ENCODE results near the gene CHST8.

Gene CHST8

DNA sequence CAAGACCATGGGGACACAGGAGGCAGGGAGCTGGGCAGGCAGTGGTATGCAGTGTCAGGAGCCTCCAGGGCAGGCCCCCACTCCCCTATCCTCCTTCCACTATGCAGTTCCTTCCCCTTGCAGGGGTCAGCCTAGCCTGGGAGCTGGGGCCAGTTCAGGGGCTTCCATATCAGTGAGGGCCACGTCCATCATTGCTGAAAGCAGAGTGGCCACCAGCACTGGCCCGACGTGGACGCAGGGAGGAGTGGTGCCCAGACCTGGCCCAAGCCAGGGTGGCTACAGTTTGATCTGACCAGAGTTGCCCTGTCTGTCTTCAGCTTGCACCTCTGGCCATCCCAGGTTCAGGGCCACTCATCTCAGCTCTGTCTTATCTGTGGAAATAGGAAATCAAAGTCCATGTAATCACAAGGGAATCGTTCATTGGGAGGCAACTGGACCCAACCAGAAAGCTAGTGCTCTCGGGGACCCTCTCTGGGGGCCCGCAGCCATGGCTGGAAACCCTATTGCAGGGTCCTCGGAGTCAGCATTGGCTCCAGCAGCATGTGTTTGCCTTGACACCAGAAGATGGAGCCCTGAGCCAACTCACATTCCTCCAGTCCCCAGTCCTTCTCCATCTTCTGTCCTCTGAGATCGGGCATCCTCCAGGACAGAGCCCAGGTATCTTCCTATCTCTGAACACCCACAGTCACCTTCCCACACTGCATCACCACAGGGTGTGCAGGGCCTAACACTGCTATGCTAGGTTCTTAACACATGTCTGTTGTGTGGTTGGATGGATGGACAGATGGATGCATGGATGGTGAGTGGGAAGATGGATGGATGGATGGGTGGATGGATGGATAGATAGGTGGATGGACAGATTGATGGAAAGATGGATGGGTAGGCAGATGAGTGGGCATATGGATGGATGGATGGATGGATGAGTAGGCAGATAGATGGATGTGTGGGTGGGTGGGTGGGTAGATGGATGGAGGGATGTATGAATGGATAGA is 99.2 kb downstream of the CHST8 start:
- no peak for DNase-seq

DNA sequence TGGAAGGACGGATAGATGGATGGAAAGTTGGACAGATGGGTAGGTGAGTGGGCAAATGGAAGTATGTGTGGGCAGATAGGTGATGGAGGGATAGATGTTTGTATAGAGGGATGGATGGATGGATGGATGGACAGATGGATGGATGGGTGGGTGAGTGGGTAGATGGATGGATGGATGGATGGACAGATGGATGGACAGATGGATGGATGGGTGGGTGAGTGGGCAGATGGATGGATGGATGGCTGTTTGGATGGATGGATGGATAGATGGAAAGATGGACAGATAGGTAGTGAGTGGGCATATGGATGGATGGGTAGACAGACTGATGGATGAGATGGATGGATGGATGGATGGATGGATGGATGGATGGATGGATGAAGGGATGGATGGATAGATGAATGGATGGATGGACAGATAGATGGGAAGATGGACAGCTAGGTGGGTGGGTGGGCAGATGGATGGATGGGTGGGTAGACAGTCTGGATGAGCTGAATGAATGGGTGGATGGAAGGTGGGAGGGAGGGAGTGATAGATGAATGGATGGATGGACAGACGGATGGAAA is 100.1 kb downstream of the CHST8 start:
- DNase-seq: no peak

DNA sequence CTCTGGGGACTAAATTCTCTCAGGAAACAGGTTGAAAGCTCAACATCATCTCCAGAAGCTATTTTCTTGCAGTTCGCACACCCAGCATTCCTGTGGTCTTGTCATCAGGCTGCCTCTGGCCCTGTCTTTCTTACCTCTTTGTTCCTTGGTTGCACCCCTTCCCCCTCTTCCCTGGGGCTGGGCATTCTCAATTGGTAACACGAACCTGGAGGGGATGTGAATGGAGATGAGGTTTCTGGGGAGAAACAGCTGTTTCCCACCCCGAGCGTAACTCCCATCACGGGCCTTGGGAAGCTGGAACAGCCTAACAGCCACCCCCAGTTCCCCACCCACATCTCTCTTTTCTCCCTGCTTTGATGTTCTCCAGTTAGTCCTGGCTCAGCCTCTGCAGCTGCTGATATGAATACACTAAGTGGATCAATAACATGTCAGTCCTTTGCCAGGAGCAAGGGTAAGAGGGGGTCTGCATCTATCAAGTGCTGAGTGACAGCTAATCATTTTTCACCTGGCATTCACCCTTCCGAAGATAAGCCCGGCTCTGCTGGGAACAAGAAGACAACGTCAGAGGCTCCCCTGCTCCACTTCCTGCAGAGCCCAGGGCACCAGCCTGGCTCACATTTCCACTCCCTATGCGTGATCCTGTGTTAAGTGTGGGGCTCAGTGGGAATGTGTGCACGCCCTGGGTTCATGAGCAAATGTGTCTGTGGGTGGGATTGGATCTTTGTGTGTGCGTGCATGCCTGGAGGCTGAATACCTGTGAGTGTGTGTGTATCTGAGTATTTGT is 100.9 kb downstream of the CHST8 start:
- no peak for DNase-seq

DNA sequence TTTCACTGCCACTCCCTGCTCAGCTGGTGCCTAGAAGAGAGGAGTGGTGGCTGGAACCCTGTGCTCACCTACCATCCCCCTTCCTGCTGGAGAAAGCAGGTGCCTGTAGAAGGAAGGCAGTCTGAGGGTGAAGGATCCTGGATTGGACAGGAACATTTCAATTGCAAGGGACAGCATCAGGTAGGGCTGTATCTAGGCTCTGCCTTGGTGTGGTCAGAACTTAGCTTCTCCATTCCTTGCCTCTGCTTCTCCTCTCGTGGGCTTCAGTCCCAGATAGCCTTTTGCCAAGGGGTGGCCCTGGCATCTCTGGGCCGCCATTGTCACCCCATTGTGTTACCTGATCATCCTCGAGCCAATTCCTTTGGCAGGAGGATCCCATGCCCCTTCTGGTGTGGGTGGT is 101.8 kb downstream of the CHST8 start:
- no peak for DNase-seq

DNA sequence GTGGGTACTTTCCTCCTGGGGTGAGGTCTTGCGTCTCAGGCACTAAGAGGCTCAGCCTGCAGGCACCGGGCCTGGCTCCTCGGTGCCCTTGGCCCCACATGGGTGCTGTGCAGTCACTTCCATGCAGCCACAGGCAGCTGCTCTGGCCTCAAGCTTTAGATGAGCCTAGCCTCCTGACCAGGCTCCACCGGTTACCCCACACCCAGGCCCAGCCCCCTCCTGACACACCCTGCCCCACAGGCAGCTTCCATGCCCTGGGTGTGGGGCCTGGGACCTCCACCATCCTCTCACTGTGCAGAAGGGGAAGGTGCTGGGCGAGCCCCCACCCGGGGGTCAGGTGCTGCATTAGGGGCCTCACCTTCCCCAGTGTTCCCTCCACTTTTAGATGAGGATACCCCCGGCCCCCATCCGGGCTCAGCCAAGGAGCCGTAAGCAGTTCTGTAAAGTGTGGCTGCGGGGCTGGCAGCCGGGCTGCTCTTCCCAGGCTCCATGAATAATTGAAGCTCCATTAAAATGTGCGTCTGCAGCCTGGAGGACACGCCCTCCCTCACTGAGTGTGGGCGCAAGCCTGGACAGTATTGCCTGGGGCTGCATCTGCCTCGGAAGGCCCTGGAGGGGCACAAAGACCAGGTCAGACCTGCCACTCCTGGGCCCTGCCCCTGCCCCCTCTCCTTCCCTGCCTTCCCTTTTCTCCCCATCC is 102.4 kb downstream of the CHST8 start:
- no peak for DNase-seq

GRCh38 chr19:33724721-33725060 is 102.9 kb downstream of the CHST8 start:
- DNase-seq: no peak

DNA sequence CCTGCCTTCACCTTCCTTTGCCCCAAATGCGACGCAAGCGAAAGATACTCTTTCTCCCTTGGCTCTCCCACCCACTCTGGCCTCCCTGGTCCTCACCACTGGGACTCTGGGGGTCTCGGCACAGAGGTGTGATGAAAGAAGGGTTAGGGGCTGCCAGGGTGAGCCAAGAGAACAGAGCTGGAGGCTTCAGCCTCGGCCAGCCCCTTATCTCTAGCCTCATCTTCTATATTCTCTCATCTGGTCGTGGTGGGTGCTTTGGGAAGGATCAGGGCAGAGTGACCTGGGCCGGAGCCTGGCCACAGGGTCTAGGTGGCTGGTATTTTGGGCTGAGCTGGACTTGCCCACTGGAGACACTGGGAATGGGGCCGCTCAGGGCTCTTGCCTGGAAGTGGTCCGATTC is 103.8 kb downstream of the CHST8 start:
- DNase-seq: no peak

DNA sequence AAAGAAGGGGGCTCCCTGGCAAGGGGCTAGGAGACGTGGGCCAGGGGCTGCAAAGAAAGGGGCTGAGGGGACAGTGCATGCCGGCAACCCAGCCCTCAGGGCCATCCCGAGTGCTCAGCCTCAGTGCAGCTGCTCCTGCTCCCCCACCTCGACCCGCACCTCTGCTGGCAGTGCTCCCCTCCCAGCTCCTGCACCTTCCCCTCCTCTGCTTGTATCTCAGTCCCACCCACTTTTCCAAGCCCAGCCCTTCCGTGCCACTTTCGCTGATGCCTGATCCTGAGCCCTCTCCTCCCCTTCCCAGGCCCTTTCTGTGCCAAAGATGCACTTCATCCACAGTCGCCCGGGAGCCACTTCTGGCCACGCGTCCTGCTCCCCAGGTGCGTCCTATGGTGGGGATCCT is 105.0 kb downstream of the CHST8 start:
- DNase-seq: no peak

DNA sequence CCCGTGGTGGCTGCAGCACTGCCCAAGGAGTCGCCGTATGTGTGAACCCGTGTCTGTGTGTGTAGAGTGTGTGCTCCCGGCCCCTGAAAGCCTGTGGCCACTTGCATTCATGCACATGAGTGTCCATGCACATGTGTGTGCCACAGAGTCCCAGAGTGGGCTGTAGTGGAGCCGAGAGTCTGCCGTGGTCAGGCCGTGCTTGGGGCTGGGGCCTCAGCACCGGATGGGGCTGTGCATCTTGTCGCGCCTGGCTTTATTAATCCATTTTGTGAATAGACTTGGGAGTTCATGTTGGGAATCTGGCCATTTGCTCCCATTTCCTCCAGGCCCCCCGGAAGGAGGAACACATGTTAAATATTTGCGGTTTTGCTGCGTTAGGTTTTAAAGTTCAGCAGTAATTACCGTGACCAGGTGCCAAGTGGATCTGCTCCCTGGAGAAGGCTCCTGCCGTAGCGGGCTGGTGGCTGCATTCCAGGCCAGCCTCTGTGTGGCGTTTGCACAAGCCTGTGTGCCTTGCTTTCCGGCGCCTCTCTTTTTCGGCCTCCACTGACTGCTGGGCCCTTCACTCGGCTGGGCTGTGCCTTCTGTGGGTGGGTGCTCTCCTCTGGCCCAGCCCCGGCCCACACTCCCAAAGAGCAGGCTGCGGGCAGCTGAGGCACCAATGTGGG is 105.7 kb downstream of the CHST8 start:
- no peak for DNase-seq

DNA sequence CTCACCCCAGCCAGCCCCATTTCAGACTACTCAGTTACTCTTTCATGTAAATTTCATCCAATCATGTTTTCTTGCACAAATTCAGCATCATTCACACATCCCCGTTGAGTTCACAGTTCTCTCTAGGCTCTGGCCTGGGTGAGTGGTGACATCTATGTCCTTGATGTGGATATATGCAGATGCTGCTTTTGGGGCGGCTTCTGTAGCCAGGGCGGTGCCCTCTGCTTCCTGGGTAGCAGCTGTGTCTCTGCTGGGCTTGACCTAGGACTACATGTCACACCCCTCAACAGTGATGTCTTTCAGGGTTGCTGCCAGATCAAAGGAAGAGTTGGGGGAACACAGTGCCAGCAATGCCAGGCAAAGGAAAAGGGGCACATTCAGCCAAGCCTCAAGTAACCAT is 106.4 kb downstream of the CHST8 start:
- DNase-seq: no peak

- no peak for DNase-seq
Observed at GRCh38 chr19:33730858-33731607, 109.3 kb downstream of the CHST8 start.

DNA sequence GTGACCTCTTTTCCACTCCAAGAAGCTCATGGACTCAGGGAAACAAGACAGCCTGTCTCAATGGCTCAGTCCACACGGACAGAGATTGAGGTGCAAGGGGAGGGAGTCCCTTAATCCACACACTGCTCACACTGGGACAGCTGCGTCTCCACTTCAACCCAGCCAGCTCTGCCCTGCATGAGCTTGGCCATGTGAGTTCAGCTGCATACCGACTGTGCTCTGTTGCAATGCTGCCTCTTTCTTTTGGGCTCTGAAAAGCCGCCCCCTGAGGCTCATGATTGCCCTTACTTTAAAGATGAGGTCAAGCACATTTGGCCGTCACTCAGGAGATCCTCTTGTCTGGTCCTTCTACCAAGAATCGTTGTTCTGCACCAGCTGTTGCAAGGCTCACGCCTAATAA is 110.1 kb downstream of the CHST8 start:
- no peak for DNase-seq

GRCh38 chr19:33734913-33735312 is 113.2 kb downstream of the CHST8 start:
- no peak for DNase-seq

DNA sequence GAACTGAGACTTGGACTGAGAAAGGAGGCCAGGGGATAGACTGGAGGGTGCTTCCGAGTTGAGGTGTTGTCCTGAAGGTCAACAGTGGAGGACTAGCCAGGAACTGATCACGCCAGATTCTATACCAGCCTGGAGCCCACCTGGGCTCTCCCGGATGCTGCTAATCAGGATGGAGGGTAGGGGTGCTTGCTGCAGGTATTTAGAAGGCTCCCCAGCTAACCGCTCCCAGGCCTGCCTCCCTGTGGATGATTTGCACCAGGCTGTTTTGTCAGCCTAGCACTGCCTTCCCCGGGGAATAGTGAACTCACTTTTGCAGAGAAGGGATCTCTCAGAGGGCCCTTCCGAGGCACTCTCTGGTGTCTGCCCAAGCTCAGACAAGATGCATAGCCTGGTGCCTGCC is 114.4 kb downstream of the CHST8 start:
- no peak for DNase-seq

DNA sequence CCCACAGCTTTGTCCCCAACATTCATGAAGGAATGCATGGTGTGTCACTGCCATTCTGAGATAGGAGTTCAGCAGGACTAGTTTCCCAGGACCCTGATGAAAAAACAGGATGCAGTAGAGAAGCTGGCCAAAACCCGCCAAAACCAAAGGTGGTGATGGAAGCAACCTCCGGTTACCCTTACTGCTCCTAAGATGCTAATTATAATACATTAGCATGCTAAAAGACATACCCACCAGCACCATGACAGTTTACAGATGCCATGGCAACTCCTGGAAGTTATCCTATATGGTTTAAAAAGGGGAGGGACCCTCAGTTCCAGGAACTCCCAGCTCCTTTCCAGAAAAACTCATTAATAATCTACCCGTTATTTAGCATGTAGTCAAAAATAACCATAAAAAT is 115.0 kb downstream of the CHST8 start:
- no peak for DNase-seq

DNA sequence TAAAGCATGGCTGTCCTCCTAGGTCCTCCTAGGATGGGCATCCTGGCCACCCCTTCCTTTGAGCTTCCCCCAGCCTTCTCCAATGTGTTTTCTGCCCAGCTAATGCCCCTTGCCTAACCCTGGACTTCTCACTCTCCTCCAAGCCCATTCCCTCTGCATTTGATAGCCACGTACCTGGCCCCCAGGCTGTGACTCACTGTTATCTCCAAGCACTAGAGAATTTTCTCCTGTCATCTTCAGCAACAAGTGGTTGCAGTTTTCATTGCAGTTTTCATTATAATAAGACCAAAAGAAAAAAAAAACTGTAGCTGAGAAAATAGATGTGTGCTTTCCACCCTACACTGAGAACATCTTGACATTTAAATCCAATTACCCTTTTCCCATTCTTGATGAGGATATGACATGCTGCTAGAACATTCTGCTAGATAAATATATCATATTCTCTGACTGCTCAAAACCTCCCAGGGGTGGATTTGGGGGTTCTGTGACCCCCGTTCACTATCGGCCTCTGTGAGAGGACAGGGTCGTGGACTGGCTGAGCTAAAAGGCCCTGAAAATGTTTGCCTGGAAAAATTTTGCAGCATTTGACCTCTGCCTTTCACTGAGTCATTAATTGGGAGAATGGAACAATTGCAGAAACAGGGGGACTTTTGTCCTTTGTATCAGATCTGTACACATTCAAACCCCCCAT is 116.1 kb downstream of the CHST8 start:
- no peak for DNase-seq

- no peak for DNase-seq
Observed at GRCh38 chr19:33740811-33741396, 119.2 kb downstream of the CHST8 start.

DNA sequence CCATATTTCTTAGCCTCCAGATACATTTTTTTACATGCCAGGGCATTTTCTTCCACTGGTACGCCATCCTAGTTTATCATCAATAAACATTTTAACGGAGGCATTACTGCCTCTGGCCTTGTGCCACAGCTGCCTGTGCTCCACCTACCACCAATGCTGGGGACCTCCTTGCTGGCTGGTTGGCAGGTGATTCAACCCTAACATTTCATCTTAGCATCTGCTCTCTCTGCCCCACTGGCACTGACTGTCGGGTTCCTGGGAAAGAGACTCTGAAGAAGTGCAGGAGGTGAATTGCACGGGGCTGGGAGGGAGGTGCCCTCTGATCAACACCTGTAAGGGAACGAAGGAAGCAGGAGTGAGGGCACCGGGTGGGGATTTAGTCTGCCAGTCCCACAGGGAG is 123.5 kb downstream of the CHST8 start:
- DNase-seq: no peak

- no peak for DNase-seq
Observed at GRCh38 chr19:33746159-33746558, 124.4 kb downstream of the CHST8 start.

DNA sequence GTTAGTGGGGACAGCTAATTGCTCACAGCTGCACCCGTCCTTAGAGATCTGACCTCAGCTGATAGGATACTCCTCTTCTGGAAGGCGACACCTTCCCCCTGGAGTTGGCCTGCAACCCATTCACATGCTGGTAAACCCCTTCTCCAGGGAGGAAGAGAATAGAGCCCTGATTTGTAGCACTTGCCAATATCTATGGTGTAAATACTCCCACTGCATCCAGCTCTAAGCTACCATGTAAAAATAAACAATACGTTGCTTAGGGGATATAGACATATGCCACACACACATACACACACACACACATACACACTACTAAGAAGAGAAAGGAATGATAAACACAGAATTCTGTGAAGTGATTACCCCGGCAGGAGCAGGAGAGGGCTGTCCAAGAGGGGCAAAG is 125.5 kb downstream of the CHST8 start:
- DNase-seq: no peak

- DNase-seq: no peak
Observed at GRCh38 chr19:33748231-33748630, 126.5 kb downstream of the CHST8 start.

All from GF-D8 (cell line).